HepG2 (cell line): ENCODE results near the gene PML.
"Not testable (repeated sequence)": the region's sequence is repeated elsewhere in the genome, so short reads cannot be mapped to it uniquely, and the experiment has no call there.

Source experiments
- ADNP ChIP-seq: sonication (generic); formaldehyde crosslinking; IDR thresholded peaks from 2 replicates; pipeline ENCODE4 v1.4.0; 2020; ENCODE audit warnings: missing genetic modification reagents
- EZH2 ChIP-seq: conservative IDR thresholded peaks from 2 replicates; pipeline ENCODE4 v1.6.1; 2012; ENCODE audit warnings: mild to moderate bottlenecking, low read depth, low read length, moderate library complexity
- KLF9 ChIP-seq: IDR thresholded peaks from 2 replicates; pipeline ENCODE4 v1.6.1; 2016; ENCODE audit warnings: low read depth
- POLR2AphosphoS5 ChIP-seq: IDR thresholded peaks from 2 replicates; pipeline ENCODE4 v1.6.1; 2012; ENCODE audit warnings: low read depth, low read length
- SETDB1 ChIP-seq: sonication (generic); formaldehyde crosslinking; IDR thresholded peaks from 2 replicates; pipeline ENCODE4 v1.5.1; 2020; ENCODE audit warnings: missing genetic modification reagents, mild to moderate bottlenecking, borderline replicate concordance
- TARDBP ChIP-seq: sonication (generic); formaldehyde crosslinking; IDR thresholded peaks from 2 replicates; pipeline ENCODE4 v1.8.0; 2022; ENCODE audit warnings: mild to moderate bottlenecking, missing genetic modification reagents
- TBP ChIP-seq: sonication (generic); formaldehyde crosslinking; IDR thresholded peaks from 2 replicates; pipeline ENCODE4 v1.5.0; 2020; ENCODE audit warnings: missing genetic modification reagents
- TF ChIP-seq, protein P1 (sequence below): IDR thresholded peaks from 2 replicates; pipeline ENCODE4 v1.6.1; 2012; ENCODE audit warnings: inconsistent platforms
- TF ChIP-seq, protein P2 (sequence below): sonication (generic); formaldehyde crosslinking; IDR thresholded peaks from 2 replicates; pipeline ENCODE4 v1.5.1; 2020; ENCODE audit warnings: missing genetic modification reagents, mild to moderate bottlenecking, borderline replicate concordance
- TF ChIP-seq, protein P3 (sequence below): sonication (generic); formaldehyde crosslinking; IDR thresholded peaks from 2 replicates; pipeline ENCODE4 v1.5.0; 2020; ENCODE audit warnings: mild to moderate bottlenecking, missing genetic modification reagents, moderate library complexity

DNA sequence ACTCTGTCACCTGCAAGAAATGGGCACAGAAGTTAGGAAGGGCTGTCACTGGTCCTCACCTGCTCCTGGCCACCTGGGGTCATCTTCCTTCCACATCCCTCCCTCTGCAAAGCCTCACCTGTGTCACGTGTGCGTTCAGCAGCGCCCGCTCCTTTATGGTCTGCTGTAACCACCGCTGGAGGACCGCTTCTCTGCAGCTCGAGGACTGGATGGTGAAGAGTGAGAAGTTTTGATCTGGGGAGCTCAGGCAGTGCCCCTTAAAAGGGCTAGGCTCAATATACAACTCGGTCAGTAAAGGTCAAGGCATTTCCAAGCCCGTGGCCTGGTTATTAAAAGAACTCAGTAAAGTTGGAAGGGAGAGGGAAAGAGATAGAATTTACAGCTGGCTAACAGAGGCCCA lies 81.3 kb downstream of the PML start:
- not testable (repeated sequence) for TF ChIP-seq TBP (CRISPR knock-in tag); TARDBP (CRISPR knock-in tag); POLR2AphosphoS5; KLF9 (CRISPR knock-in tag); SETDB1 (CRISPR knock-in tag); EZH2; ADNP (CRISPR knock-in tag)
- TF ChIP-seq, protein P1, sequence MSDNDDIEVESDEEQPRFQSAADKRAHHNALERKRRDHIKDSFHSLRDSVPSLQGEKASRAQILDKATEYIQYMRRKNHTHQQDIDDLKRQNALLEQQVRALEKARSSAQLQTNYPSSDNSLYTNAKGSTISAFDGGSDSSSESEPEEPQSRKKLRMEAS: not testable (repeated sequence)
- TF ChIP-seq, protein P2, sequence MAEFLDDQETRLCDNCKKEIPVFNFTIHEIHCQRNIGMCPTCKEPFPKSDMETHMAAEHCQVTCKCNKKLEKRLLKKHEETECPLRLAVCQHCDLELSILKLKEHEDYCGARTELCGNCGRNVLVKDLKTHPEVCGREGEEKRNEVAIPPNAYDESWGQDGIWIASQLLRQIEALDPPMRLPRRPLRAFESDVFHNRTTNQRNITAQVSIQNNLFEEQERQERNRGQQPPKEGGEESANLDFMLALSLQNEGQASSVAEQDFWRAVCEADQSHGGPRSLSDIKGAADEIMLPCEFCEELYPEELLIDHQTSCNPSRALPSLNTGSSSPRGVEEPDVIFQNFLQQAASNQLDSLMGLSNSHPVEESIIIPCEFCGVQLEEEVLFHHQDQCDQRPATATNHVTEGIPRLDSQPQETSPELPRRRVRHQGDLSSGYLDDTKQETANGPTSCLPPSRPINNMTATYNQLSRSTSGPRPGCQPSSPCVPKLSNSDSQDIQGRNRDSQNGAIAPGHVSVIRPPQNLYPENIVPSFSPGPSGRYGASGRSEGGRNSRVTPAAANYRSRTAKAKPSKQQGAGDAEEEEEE (CRISPR knock-in tag): not testable (repeated sequence)
- TF ChIP-seq, protein P3, sequence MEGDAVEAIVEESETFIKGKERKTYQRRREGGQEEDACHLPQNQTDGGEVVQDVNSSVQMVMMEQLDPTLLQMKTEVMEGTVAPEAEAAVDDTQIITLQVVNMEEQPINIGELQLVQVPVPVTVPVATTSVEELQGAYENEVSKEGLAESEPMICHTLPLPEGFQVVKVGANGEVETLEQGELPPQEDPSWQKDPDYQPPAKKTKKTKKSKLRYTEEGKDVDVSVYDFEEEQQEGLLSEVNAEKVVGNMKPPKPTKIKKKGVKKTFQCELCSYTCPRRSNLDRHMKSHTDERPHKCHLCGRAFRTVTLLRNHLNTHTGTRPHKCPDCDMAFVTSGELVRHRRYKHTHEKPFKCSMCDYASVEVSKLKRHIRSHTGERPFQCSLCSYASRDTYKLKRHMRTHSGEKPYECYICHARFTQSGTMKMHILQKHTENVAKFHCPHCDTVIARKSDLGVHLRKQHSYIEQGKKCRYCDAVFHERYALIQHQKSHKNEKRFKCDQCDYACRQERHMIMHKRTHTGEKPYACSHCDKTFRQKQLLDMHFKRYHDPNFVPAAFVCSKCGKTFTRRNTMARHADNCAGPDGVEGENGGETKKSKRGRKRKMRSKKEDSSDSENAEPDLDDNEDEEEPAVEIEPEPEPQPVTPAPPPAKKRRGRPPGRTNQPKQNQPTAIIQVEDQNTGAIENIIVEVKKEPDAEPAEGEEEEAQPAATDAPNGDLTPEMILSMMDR (CRISPR knock-in tag): not testable (repeated sequence)
